HuH-7 (cell line): Measurements from ENCODE around the gene SCARF2.
"Not testable (repeated sequence)": the region's sequence is repeated elsewhere in the genome, so short reads cannot be mapped to it uniquely, and the experiment has no call there.

Experiments
- DNase-seq: peaks from one replicate; pipeline ENCODE4 v3.0.0; 2011; ENCODE audit warnings: low spot score

The SCARF2 gene, protein sequence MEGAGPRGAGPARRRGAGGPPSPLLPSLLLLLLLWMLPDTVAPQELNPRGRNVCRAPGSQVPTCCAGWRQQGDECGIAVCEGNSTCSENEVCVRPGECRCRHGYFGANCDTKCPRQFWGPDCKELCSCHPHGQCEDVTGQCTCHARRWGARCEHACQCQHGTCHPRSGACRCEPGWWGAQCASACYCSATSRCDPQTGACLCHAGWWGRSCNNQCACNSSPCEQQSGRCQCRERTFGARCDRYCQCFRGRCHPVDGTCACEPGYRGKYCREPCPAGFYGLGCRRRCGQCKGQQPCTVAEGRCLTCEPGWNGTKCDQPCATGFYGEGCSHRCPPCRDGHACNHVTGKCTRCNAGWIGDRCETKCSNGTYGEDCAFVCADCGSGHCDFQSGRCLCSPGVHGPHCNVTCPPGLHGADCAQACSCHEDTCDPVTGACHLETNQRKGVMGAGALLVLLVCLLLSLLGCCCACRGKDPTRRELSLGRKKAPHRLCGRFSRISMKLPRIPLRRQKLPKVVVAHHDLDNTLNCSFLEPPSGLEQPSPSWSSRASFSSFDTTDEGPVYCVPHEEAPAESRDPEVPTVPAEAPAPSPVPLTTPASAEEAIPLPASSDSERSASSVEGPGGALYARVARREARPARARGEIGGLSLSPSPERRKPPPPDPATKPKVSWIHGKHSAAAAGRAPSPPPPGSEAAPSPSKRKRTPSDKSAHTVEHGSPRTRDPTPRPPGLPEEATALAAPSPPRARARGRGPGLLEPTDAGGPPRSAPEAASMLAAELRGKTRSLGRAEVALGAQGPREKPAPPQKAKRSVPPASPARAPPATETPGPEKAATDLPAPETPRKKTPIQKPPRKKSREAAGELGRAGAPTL

DNA sequence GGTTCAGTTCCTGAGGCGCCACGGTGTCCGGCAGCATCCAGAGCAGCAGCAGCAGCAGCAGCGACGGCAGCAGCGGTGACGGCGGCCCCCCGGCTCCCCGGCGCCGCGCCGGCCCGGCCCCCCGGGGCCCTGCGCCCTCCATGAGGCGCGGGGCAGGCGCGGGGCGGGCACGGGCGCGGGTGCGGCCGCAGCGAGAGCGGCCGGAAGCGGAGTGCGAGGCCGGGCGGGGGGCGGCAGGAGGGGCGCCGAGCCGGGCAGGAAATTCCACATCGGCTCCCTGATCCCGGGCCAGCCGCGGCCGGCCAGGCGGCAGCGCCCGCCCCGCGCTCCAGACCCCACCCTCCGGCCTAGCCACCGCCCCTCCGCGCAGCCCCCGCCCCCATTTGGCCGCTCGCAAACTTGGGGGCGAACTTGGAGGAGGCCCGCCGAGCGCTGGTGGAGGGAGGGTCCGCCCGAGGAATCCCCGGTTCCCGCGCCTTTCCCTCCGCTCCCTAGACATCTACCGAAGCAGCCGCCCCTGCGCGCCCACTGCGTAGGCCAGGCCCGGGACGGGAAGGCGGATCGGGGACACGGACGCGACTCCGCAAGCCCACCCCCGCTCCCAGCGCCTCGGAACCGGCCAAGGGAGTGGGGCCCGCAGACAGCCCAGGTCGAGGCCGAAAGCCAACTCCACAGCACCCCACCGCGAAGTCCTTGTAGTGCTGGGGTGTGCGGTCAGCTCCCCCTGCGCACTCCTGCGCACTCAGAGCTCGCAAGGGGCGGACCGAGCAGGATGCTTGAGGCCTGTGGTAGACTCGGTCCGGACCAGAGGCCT is at the start of gene SCARF2:
SCARF2 (minus strand) TSS at position 213 of the 814 bp plus-strand sequence; CDS start at position 142, 71 bp downstream.
- peak; percentile 84 for DNase-seq

DNA sequence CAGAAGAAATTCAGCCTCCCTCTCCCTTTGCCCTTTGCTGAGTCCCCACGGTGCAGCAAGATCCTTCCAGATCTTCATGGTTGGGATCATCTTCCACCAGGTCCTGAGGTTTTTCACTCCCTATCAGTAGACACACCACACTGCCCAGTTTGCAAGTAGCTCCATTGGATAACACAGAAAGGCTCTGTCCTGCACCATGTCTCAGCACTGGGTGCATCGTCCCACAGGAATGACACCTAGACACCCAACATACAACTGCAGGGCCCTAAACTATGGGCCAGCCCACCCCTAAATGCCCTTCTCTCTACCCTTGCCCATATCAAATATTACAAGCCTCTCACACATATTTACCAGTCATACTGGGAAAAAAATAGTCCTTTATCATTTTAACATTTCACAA is 48.6 kb upstream of the SCARF2 start:
- DNase-seq: peak; percentile 29

- DNase-seq: no peak
Observed at GRCh38 chr22:20484948-20485683, 47.5 kb upstream of the SCARF2 start.

DNA sequence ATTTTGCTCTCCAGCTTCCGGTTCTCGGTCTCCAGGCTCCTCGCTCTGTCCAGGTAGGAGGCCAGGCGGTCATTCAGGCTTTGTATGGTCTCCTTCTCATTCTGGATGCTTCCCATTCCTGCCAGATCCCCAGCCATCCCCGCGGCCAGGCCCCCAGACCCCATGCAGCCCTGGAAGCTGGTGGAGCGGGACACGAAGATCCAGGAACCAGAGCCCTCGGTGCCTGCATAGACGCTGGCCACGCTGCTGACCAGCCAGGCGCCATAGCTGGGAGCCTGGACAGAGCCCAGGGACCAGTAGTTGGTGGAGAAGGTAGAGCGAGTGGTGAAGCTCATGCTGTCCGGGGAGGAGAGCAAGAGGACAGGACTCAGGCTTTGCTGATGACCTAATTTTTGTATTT is 46.1 kb upstream of the SCARF2 start:
- no peak for DNase-seq

GRCh38 chr22:20483143-20483506 is 45.5 kb upstream of the SCARF2 start:
- DNase-seq: not testable (repeated sequence)

DNA sequence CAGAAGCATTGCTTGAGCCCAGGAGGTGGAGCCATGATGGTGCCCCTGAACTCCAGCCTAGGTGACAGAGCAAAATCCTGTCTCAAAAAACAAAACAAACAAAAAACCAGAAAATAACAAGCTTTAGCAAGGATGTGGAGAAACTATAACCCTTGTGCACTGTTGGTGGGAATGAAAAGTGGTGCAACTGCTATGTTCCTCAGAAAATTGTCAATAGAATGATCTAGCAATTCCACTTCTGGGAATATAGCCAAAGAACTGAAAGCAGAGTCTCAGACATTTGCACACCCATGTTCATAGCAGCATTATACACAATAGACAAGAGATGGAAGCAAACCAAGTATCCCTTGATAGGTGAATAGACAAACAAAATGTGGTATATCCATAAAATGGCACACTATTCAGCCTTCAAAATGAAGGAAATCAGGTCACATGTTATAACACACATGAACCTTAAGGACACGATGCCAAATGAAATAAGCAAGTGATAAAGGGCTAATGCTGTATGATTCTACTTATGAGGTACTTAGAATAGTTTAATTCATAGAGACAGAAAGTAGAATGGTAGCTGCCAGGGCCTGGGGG is 42.1 kb upstream of the SCARF2 start:
- no peak for DNase-seq

GRCh38 chr22:20478059-20478458 is 40.4 kb upstream of the SCARF2 start:
- not testable (repeated sequence) for DNase-seq

DNA sequence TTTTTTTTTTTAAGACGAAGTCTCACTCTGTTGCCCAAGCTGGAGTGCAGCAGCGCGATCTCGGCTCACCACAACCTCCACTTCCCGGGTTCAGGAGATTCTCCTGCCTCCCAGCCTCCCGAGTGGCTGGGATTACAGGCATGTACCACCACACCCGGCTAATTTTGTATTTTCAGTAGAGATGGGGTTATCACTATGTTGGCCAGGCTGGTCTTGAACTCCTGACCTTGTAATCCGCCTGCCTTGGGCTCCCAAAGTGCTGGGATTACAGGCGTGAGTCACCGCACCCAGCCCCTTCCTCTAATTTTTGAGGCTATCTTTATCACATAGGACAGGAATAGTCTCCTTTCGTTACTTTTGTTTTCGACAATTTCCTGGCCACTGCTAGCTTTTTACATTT is 37.9 kb upstream of the SCARF2 start:
- not testable (repeated sequence) for DNase-seq

- no peak for DNase-seq
Observed at GRCh38 chr22:20475115-20475436, 37.5 kb upstream of the SCARF2 start.

GRCh38 chr22:20472629-20473442 is 35.2 kb upstream of the SCARF2 start:
- no peak for DNase-seq

GRCh38 chr22:20471126-20471833 is 33.7 kb upstream of the SCARF2 start:
- DNase-seq: no peak

DNA sequence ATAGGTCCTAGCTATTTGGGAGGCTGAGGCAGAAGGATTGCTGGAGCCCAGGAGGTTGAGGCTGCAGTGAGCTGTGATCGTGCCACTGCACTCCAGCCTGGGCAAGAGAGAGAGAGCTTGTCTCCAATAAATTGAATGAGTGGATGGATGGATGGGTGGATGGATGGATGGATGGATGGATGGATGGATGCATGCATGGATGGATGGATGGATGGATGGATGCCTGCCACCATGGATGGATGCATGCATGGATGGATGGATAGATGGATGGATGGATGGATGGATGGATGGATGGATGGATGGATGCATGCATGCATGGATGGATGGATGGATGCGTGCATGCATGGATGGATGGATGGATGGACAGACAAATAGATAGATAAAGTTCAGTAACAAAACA is 32.9 kb upstream of the SCARF2 start:
- not testable (repeated sequence) for DNase-seq

DNA sequence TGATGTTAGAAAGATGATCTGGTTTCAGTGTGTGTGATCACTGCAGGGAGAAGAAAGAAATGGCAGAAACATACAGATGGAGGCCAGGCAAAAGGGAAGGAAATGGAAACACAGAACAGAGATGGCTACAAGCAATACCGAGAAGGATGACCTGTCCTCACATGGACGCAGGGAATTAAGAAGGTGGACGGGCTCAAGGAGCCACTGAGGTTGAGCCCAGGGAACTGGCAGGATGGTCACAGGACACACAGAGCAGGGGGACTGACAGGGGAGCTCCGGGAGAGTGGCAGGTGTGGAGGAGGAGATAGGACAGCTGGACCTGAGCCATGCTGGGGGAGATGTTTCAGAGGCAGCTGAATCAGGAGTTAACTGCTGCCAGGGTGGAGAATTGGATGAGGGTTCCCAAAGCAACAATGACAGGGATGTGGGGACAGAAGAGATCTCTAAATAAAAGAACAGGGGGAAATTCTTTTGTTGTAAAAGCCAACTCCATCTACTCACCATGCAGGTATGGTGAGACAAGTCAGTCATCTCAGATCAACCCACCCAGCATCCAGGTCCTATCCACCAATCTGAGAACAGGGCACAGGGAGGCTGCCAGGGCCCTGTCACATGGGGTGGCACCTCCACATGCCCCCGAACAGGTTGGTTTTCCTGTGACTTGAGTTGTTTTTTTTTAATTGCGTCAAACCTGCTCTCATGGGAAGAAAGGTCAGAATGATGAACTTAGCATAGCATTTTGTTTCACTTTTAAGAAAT is 31.7 kb upstream of the SCARF2 start:
- DNase-seq: no peak

GRCh38 chr22:20466659-20467379 is 29.2 kb upstream of the SCARF2 start:
- DNase-seq: no peak

DNA sequence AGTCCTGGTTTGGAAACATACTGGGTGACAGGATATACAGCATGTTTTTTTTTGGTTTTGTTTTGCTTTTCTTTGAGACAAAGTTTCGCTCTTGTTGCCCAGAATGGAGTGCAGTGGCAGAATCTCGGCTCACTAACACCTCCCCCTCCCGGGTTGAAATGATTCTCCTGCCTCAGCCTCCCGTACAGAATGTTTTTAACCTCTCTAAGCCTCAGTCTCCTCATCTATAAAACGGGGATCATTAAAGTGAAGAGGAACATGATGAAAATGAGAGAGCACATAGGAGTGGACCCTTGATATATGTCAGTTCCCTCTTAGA is 28.1 kb upstream of the SCARF2 start:
- no peak for DNase-seq

- DNase-seq: no peak
Observed at GRCh38 chr22:20464912-20465758, 27.5 kb upstream of the SCARF2 start.

DNA sequence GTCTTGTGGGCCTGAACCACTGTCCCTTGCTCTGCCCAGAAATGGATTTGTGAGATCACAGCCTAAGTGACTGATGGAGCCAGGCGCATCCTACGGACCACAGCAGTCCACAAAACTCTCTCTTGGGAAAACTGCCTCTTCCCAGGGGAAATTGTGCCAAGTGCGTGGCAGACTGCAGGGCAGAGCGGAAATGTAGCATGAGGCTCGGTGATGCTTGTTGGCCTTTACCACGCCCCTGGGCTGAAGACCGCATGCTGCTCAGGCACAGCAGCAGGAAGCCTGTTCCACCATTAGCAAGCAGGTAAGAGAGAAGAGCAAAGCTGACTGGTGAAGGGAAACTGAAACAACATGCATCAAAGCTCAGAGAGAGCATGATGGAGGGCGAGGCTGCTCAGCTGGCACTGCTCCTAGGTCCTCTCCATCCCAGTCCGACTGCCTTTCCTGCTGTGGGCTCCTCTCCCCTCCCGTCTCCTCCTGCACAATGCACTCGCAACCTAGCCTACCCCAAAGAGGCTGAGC is 26.5 kb upstream of the SCARF2 start:
- no peak for DNase-seq
